Measurements from ENCODE around the gene ALKAL2. TPM values are rescaled to one million over a fixed set of nuclear protein-coding genes. Genes with fewer than 3 reads are reported as not detected.

ALKAL2 gene
- total RNA-seq, 1 donor from 2014 or later: 50.0 TPM

- Mint-ChIP-seq H3K4me1 (ENCODE audit: unreplicated experiment) (peaks cover 27% of the 10 kb centered on the region), H3K27ac (ENCODE audit: unreplicated experiment) (peak overlapping the region; percentile 64), H3K9me3 (ENCODE audit: unreplicated experiment) (peaks cover 37% of the 10 kb centered on the region), H3K27me3 (ENCODE audit: unreplicated experiment) (no peaks in the 10 kb centered on the region), H3K36me3 (ENCODE audit: unreplicated experiment) (peaks cover 23% of the 10 kb centered on the region), H3K4me3 (ENCODE audit: unreplicated experiment) (no peak overlapping the region)
- DNase-seq (ENCODE audit: extremely low spot score, unreplicated experiment): no peak
- no peak for TF ChIP-seq CTCF (IDR thresholded peaks at IDR 0.05)
Observed at GRCh38 chr2:323035-323434, 35.1 kb upstream of the ALKAL2 start.

GRCh38 chr2:322326-322725 is 34.4 kb upstream of the ALKAL2 start:
- no peak overlapping the region for H3K4me3 Mint-ChIP-seq (ENCODE audit: unreplicated experiment)
- no peak for DNase-seq (ENCODE audit: extremely low spot score, unreplicated experiment)
- no peak for TF ChIP-seq CTCF (IDR thresholded peaks at IDR 0.05)
- H3K27ac Mint-ChIP-seq (ENCODE audit: unreplicated experiment): no peak overlapping the region
- H3K4me1 Mint-ChIP-seq (ENCODE audit: unreplicated experiment): peaks cover 32% of the 10 kb centered on the region
- peaks cover 30% of the 10 kb centered on the region for H3K9me3 Mint-ChIP-seq (ENCODE audit: unreplicated experiment)
- H3K36me3 Mint-ChIP-seq (ENCODE audit: unreplicated experiment): peaks cover 21% of the 10 kb centered on the region
- no peaks in the 10 kb centered on the region for H3K27me3 Mint-ChIP-seq (ENCODE audit: unreplicated experiment)

GRCh38 chr2:320561-320960 is 32.7 kb upstream of the ALKAL2 start:
- Mint-ChIP-seq H3K4me1 (ENCODE audit: unreplicated experiment) (peaks cover 40% of the 10 kb centered on the region), H3K27ac (ENCODE audit: unreplicated experiment) (no peak overlapping the region), H3K27me3 (ENCODE audit: unreplicated experiment) (no peaks in the 10 kb centered on the region), H3K9me3 (ENCODE audit: unreplicated experiment) (peaks cover 13% of the 10 kb centered on the region), H3K4me3 (ENCODE audit: unreplicated experiment) (no peak overlapping the region), H3K36me3 (ENCODE audit: unreplicated experiment) (peaks cover 9% of the 10 kb centered on the region)
- DNase-seq (ENCODE audit: extremely low spot score, unreplicated experiment): no peak
- TF ChIP-seq CTCF (IDR thresholded peaks at IDR 0.05): no peak

- peaks cover 1% of the 10 kb centered on the region for H3K36me3 Mint-ChIP-seq (ENCODE audit: unreplicated experiment)
- peaks cover 1% of the 10 kb centered on the region for H3K9me3 Mint-ChIP-seq (ENCODE audit: unreplicated experiment)
Observed at GRCh38 chr2:319059-319600, 31.2 kb upstream of the ALKAL2 start.

More at GRCh38 chr2:319059-319600, 31.2 kb upstream of the ALKAL2 start:
- Mint-ChIP-seq H3K4me1 (ENCODE audit: unreplicated experiment) (peaks cover 40% of the 10 kb centered on the region), H3K27me3 (ENCODE audit: unreplicated experiment) (no peaks in the 10 kb centered on the region), H3K27ac (ENCODE audit: unreplicated experiment) (peak overlapping the region; percentile 98), H3K4me3 (ENCODE audit: unreplicated experiment) (peak overlapping the region; percentile 72)
- no peak for DNase-seq (ENCODE audit: extremely low spot score, unreplicated experiment)
- TF ChIP-seq CTCF (IDR thresholded peaks at IDR 0.05): no peak
